ENCODE results near the gene ZNF135.

The ZNF135 gene

GRCh38 chr19:58060231-58060630 is 1.1 kb downstream of the ZNF135 start:
- H3K9me3 ChIP-seq (ENCODE audit: control insufficient read depth, low read length) = peaks cover 9% of the 10 kb centered on the region
- DNase-seq = no peak
- H3K27ac ChIP-seq (ENCODE audit: insufficient read depth, low read length, poor library complexity, severe bottlenecking) = no peak overlapping the region
- no peaks in the 10 kb centered on the region for H3K27me3 ChIP-seq (replicated peaks; ENCODE audit: control insufficient read depth, insufficient read depth, low read length, poor library complexity, severe bottlenecking)
- no peak overlapping the region for H3K4me3 ChIP-seq (ENCODE audit: insufficient read depth, low read depth, low read length, poor library complexity, severe bottlenecking)
- H3K4me1 ChIP-seq (ENCODE audit: control insufficient read depth, insufficient read depth, low read length, poor library complexity, severe bottlenecking) = no peaks in the 10 kb centered on the region
- no peaks in the 10 kb centered on the region for H3K36me3 ChIP-seq (ENCODE audit: control insufficient read depth, insufficient read depth, low read length)

- H3K4me3 ChIP-seq (ENCODE audit: insufficient read depth, low read depth, low read length, poor library complexity, severe bottlenecking) = no peak overlapping the region
- peaks cover 28% of the 10 kb centered on the region for H3K9me3 ChIP-seq (ENCODE audit: control insufficient read depth, low read length)
- no peak for DNase-seq
- no peaks in the 10 kb centered on the region for H3K27me3 ChIP-seq (replicated peaks; ENCODE audit: control insufficient read depth, insufficient read depth, low read length, poor library complexity, severe bottlenecking)
- H3K4me1 ChIP-seq (ENCODE audit: control insufficient read depth, insufficient read depth, low read length, poor library complexity, severe bottlenecking) = no peaks in the 10 kb centered on the region
- no peaks in the 10 kb centered on the region for H3K36me3 ChIP-seq (ENCODE audit: control insufficient read depth, insufficient read depth, low read length)
- H3K27ac ChIP-seq (ENCODE audit: insufficient read depth, low read length, poor library complexity, severe bottlenecking) = no peak overlapping the region
Measured at GRCh38 chr19:58063712-58064111, 4.6 kb downstream of the ZNF135 start.

DNA sequence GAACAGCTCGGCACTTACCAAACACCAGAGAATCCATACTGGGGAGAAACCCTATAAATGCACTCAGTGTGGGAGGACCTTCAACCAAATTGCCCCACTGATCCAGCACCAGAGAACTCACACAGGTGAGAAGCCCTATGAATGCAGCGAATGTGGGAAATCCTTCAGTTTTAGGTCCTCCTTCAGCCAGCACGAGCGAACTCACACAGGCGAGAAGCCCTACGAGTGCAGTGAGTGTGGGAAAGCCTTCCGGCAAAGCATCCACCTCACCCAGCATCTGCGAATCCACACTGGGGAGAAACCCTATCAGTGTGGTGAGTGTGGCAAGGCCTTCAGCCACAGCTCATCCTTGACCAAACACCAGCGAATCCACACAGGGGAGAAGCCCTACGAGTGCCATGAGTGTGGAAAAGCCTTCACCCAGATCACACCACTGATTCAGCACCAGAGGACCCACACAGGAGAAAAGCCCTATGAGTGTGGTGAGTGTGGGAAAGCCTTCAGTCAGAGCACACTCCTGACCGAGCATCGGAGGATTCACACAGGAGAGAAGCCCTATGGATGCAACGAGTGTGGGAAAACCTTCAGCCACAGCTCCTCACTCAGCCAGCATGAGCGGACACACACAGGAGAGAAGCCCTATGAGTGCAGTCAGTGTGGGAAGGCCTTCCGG is 8.3 kb downstream of the ZNF135 start:
- DNase-seq = no peak
- Histone ChIP-seq H3K36me3 (ENCODE audit: control insufficient read depth, insufficient read depth, low read length) (no peaks in the 10 kb centered on the region), H3K4me1 (ENCODE audit: control insufficient read depth, insufficient read depth, low read length, poor library complexity, severe bottlenecking) (no peaks in the 10 kb centered on the region), H3K27me3 (replicated peaks; ENCODE audit: control insufficient read depth, insufficient read depth, low read length, poor library complexity, severe bottlenecking) (no peaks in the 10 kb centered on the region), H3K4me3 (ENCODE audit: insufficient read depth, low read depth, low read length, poor library complexity, severe bottlenecking) (no peak overlapping the region), H3K9me3 (ENCODE audit: control insufficient read depth, low read length) (peaks cover 23% of the 10 kb centered on the region), H3K27ac (ENCODE audit: insufficient read depth, low read length, poor library complexity, severe bottlenecking) (no peak overlapping the region)

DNA sequence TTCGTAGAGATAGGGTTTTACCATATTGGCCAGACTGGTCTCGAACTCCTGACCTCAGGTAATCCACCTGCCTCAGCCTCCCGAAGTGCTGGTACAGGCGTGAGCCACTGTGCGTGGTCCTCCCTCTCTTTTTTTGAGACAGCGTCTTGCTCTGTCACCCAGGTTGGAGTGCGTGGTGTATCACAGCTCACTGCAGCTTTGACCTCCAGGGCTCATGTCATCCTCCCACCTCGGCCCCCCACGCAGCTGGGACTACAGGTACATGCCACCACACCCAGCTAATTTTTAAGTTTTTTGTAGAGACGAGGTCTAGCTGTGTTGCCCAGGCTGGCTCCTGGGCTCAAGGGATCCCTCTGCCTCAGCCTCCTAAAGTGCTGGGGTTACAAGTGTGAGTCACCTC is 20.7 kb downstream of the ZNF135 start:
- Histone ChIP-seq H3K9me3 (ENCODE audit: control insufficient read depth, low read length) (peaks cover 27% of the 10 kb centered on the region), H3K4me1 (ENCODE audit: control insufficient read depth, insufficient read depth, low read length, poor library complexity, severe bottlenecking) (no peaks in the 10 kb centered on the region), H3K4me3 (ENCODE audit: insufficient read depth, low read depth, low read length, poor library complexity, severe bottlenecking) (no peak overlapping the region), H3K27me3 (replicated peaks; ENCODE audit: control insufficient read depth, insufficient read depth, low read length, poor library complexity, severe bottlenecking) (no peaks in the 10 kb centered on the region), H3K27ac (ENCODE audit: insufficient read depth, low read length, poor library complexity, severe bottlenecking) (no peak overlapping the region), H3K36me3 (ENCODE audit: control insufficient read depth, insufficient read depth, low read length) (no peaks in the 10 kb centered on the region)
- DNase-seq = no peak

DNA sequence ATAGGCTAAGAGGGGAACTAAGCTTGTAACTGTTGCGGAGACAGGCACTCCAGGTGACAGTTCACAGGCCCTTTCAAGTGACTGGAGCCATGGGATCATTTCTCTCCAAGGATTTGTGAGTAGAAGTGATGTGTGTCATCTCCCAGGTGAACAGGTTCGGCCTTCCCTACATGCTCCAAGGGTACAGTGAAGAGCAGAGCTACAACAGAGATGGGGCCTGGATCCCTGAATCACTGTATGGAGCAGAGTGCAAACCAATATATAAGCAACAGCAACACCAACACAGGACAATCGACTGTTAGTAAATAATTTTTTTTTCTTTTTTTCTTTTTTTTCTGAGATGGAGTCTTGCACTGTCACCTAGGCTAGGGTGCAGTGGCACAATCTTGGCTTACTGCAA is 23.9 kb downstream of the ZNF135 start:
- peaks cover 37% of the 10 kb centered on the region for H3K9me3 ChIP-seq (ENCODE audit: control insufficient read depth, low read length)
- DNase-seq = no peak
- peaks cover 2% of the 10 kb centered on the region for H3K36me3 ChIP-seq (ENCODE audit: control insufficient read depth, insufficient read depth, low read length)
- no peaks in the 10 kb centered on the region for H3K27me3 ChIP-seq (replicated peaks; ENCODE audit: control insufficient read depth, insufficient read depth, low read length, poor library complexity, severe bottlenecking)
- H3K4me3 ChIP-seq (ENCODE audit: insufficient read depth, low read depth, low read length, poor library complexity, severe bottlenecking) = no peak overlapping the region
- no peak overlapping the region for H3K27ac ChIP-seq (ENCODE audit: insufficient read depth, low read length, poor library complexity, severe bottlenecking)
- no peaks in the 10 kb centered on the region for H3K4me1 ChIP-seq (ENCODE audit: control insufficient read depth, insufficient read depth, low read length, poor library complexity, severe bottlenecking)

DNA sequence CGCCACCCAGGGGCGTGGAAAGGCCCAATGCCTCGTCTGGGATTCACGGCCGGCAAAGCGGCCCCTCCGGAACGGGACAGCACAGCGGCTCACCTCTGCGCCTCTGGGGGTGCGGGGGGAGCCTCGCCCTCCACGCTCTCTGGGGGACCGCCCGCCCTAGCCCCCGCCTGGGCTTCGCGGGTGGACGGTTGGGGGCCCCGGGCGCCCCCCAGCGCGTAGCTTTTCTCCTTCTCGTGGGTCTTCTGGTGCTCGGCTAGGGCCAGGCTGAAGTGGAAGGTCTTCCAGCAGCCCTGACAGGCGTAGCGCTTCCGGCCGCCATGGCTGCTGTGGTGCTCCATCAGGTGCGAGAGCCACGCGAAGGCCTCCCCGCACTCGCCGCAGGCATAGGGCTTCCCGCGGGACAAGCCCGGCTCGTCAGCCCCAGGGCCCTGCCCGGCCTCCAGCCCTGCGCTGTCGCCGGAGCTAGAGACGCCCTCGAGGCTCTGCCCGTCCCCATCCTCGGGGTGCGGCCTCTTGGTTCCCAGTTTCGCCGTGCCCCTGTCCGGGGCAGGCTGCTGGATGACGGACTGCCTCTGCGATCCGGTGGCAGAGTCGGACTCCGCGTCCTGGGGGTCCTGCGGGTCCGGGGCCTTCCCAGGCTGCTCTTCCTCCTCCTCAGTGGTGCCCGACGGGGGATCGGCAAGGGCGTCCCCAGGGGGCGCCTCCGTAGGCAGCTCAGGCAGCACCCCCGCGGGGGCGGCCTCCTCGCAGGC is 25.7 kb downstream of the ZNF135 start:
- Histone ChIP-seq H3K4me1 (ENCODE audit: control insufficient read depth, insufficient read depth, low read length, poor library complexity, severe bottlenecking) (no peaks in the 10 kb centered on the region), H3K36me3 (ENCODE audit: control insufficient read depth, insufficient read depth, low read length) (peaks cover 6% of the 10 kb centered on the region), H3K4me3 (ENCODE audit: insufficient read depth, low read depth, low read length, poor library complexity, severe bottlenecking) (no peak overlapping the region), H3K27me3 (replicated peaks; ENCODE audit: control insufficient read depth, insufficient read depth, low read length, poor library complexity, severe bottlenecking) (no peaks in the 10 kb centered on the region), H3K9me3 (ENCODE audit: control insufficient read depth, low read length) (peaks cover 37% of the 10 kb centered on the region), H3K27ac (ENCODE audit: insufficient read depth, low read length, poor library complexity, severe bottlenecking) (no peak overlapping the region)
- DNase-seq = no peak

DNA sequence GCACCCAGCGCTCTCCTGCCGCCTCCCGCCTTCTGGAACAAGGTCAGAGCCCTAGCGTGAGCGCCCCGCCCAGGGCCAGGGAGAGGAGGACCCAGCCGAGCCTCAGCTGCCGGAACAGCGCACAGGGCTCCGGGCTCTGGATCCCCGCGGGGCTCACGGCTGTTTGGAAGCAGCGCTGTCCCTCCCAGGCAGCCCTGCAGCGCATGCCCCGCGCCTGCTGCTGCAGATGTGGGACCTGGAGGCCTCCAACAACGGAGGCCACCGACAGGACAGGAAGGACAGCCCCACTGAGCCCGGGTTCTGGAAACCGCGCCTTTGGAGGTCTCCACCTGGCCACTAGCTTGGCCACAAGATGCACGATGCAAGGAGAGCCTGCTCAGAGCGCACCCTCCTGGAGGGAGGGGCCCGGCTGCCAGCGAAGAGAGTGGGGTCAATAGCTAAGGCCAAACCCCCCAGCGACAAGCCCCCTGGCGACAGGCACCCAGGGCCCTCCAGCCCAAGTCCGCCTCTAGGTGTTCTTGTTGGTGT is 26.3 kb downstream of the ZNF135 start:
- no peaks in the 10 kb centered on the region for H3K27me3 ChIP-seq (replicated peaks; ENCODE audit: control insufficient read depth, insufficient read depth, low read length, poor library complexity, severe bottlenecking)
- peaks cover 32% of the 10 kb centered on the region for H3K9me3 ChIP-seq (ENCODE audit: control insufficient read depth, low read length)
- peaks cover 6% of the 10 kb centered on the region for H3K36me3 ChIP-seq (ENCODE audit: control insufficient read depth, insufficient read depth, low read length)
- H3K4me1 ChIP-seq (ENCODE audit: control insufficient read depth, insufficient read depth, low read length, poor library complexity, severe bottlenecking) = no peaks in the 10 kb centered on the region
- no peak overlapping the region for H3K27ac ChIP-seq (ENCODE audit: insufficient read depth, low read length, poor library complexity, severe bottlenecking)
- no peak for DNase-seq
- H3K4me3 ChIP-seq (ENCODE audit: insufficient read depth, low read depth, low read length, poor library complexity, severe bottlenecking) = no peak overlapping the region

- Histone ChIP-seq H3K9me3 (ENCODE audit: control insufficient read depth, low read length) (peaks cover 23% of the 10 kb centered on the region), H3K36me3 (ENCODE audit: control insufficient read depth, insufficient read depth, low read length) (peaks cover 6% of the 10 kb centered on the region), H3K27me3 (replicated peaks; ENCODE audit: control insufficient read depth, insufficient read depth, low read length, poor library complexity, severe bottlenecking) (no peaks in the 10 kb centered on the region), H3K4me1 (ENCODE audit: control insufficient read depth, insufficient read depth, low read length, poor library complexity, severe bottlenecking) (no peaks in the 10 kb centered on the region), H3K27ac (ENCODE audit: insufficient read depth, low read length, poor library complexity, severe bottlenecking) (no peak overlapping the region), H3K4me3 (ENCODE audit: insufficient read depth, low read depth, low read length, poor library complexity, severe bottlenecking) (no peak overlapping the region)
- no peak for DNase-seq
Measured at GRCh38 chr19:58086825-58087710, 28.0 kb downstream of the ZNF135 start.

- Histone ChIP-seq H3K9me3 (ENCODE audit: control insufficient read depth, low read length) (peaks cover 14% of the 10 kb centered on the region), H3K36me3 (ENCODE audit: control insufficient read depth, insufficient read depth, low read length) (peaks cover 6% of the 10 kb centered on the region), H3K27me3 (replicated peaks; ENCODE audit: control insufficient read depth, insufficient read depth, low read length, poor library complexity, severe bottlenecking) (no peaks in the 10 kb centered on the region), H3K4me1 (ENCODE audit: control insufficient read depth, insufficient read depth, low read length, poor library complexity, severe bottlenecking) (no peaks in the 10 kb centered on the region), H3K27ac (ENCODE audit: insufficient read depth, low read length, poor library complexity, severe bottlenecking) (no peak overlapping the region), H3K4me3 (ENCODE audit: insufficient read depth, low read depth, low read length, poor library complexity, severe bottlenecking) (no peak overlapping the region)
- no peak for DNase-seq
Measured at GRCh38 chr19:58088521-58089052, 29.5 kb downstream of the ZNF135 start.

All from effector memory CD4-positive, alpha-beta T cell (primary cell).